T-cell (primary cell): ENCODE results near the gene MAGEA1. TPM values are rescaled to one million over a fixed set of nuclear protein-coding genes. Genes with fewer than 3 reads are reported as not detected.

ENCODE experiments used
- ATAC-seq, 4 experiments: fragments of 200-7000 bp in 3 of 4; fragments of 150-1000 bp in 1 of 4; cut with Tn5 transposase; replicated peaks in 1 of 4; 1 replicate in 3 of 4; 2 replicates in 1 of 4; pipeline ENCODE4 v1.10.0; 2021; ENCODE audit warnings: moderate library complexity in 3 of 4, mild to moderate bottlenecking in 2 of 4, moderate number of reproducible peaks in 1 of 4
- CTCF ChIA-PET, 2 donors: fragments of 300-600 bp; sonication (Branson Sonifier 250); formaldehyde crosslinking; loops; one replicate each; lab custom pipeline; 2022; ENCODE audit warnings: antibody characterized with exemption in 2 of 2; lab: Charles Lee
- POLR2A ChIA-PET, 2 donors: fragments of 300-600 bp; sonication (Branson Sonifier 250); formaldehyde crosslinking; loops; one replicate each; lab custom pipeline; 2022; ENCODE audit warnings: antibody characterized with exemption in 2 of 2; lab: Charles Lee
- DNase-seq, 35 experiments: peaks; one replicate each; pipeline versions ENCODE4 v3.0.0 to v3.0.0-alpha.2; 2013 to 2023
- H3K27ac ChIP-seq: one replicate; pipeline ENCODE4 v1.5.1; 2013; ENCODE audit warnings: low read length
- H3K27me3 ChIP-seq, 2 experiments: replicated peaks in 1 of 2; 1 replicate in 1 of 2; 2 replicates in 1 of 2; pipeline versions ENCODE4 v1.6.1 to v1.7.0; 2013; ENCODE audit warnings: low read length in 1 of 2, mixed read lengths in 1 of 2; ENCODE audit not compliant: control insufficient read depth in 2 of 2, insufficient read depth in 2 of 2; ENCODE audit errors: extremely low read depth in 1 of 2
- H3K36me3 ChIP-seq, 2 donors: 1 replicate in 1 of 2; 2 replicates in 1 of 2; pipeline versions ENCODE4 v1.6.1 to v1.7.0; 2013; ENCODE audit warnings: low read length in 1 of 2; ENCODE audit not compliant: control insufficient read depth in 2 of 2, insufficient read depth in 1 of 2; ENCODE audit errors: extremely low read depth in 1 of 2
- H3K4me1 ChIP-seq, 2 experiments: 1 replicate in 1 of 2; 2 replicates in 1 of 2; pipeline versions ENCODE4 v1.6.1 to v1.7.0; 2013; ENCODE audit warnings: low read length in 2 of 2, mixed read lengths in 1 of 2; ENCODE audit not compliant: insufficient read depth in 2 of 2, control insufficient read depth in 1 of 2; ENCODE audit errors: extremely low read depth in 1 of 2
- H3K4me3 ChIP-seq, 2 donors: 1 replicate in 1 of 2; 2 replicates in 1 of 2; pipeline versions ENCODE4 v1.5.1 to v1.7.0; 2013; ENCODE audit warnings: mild to moderate bottlenecking in 2 of 2, low read length in 1 of 2, moderate library complexity in 1 of 2; ENCODE audit not compliant: control insufficient read depth in 1 of 2; ENCODE audit errors: extremely low read depth in 1 of 2
- H3K9me3 ChIP-seq: 2 replicates; pipeline ENCODE4 v1.7.0; 2013
- H3K27ac Mint-ChIP-seq, 2 donors: one replicate each; pipeline ENCODE4 v1.8.0; 2020 to 2021; ENCODE audit warnings: mild to moderate bottlenecking in 2 of 2, mixed read lengths in 2 of 2
- H3K27me3 Mint-ChIP-seq, 2 donors: one replicate each; pipeline ENCODE4 v1.8.0; 2021 to 2022; ENCODE audit warnings: mixed read lengths in 2 of 2
- H3K36me3 Mint-ChIP-seq: one replicate; pipeline ENCODE4 v1.8.0; 2021; ENCODE audit warnings: mixed read lengths
- H3K4me1 Mint-ChIP-seq, 3 donors: one replicate each; pipeline ENCODE4 v1.8.0; 2020 to 2022; ENCODE audit warnings: mixed read lengths in 3 of 3, mild to moderate bottlenecking in 1 of 3
- H3K4me3 Mint-ChIP-seq, 3 donors: one replicate each; pipeline ENCODE4 v1.8.0; 2020 to 2022; ENCODE audit warnings: mild to moderate bottlenecking in 3 of 3, mixed read lengths in 3 of 3, moderate library complexity in 3 of 3
- H3K9me3 Mint-ChIP-seq, 3 donors: one replicate each; pipeline ENCODE4 v1.8.0; 2020 to 2022; ENCODE audit warnings: mixed read lengths in 3 of 3
- WGBS: methylation state at CpG from one replicate; pipeline ENCODE4 v1.1.5; 2013; ENCODE audit warnings: missing lambda C conversion rate; ENCODE audit not compliant: insufficient coverage; 5-methylcytosine and 5-hydroxymethylcytosine counted together
- total RNA-seq, 35 experiments: library from RNA in 6 of 35; stranded (reverse) in 6 of 35; fragments of 120-200 nt in 1 of 35; gene quantifications; one replicate each; pipeline versions ENCODE4 v1.2.1 to v1.2.4 and lab custom pipeline; 2013 to 2026

The MAGEA1 gene
- total RNA-seq, 5 donors from 2014 or later (not counting 1 experiment from before 2014, with no cell fraction given): not detected

- WGBS: no CpG with 5 or more reads among the region's 2 CpGs
- H3K4me3 Mint-ChIP-seq: no peak overlapping the region
- no peaks in the 10 kb centered on the region for H3K27me3 ChIP-seq
Observed at GRCh38 chrX:153200462-153200861, 21.4 kb downstream of the MAGEA1 start.

DNA sequence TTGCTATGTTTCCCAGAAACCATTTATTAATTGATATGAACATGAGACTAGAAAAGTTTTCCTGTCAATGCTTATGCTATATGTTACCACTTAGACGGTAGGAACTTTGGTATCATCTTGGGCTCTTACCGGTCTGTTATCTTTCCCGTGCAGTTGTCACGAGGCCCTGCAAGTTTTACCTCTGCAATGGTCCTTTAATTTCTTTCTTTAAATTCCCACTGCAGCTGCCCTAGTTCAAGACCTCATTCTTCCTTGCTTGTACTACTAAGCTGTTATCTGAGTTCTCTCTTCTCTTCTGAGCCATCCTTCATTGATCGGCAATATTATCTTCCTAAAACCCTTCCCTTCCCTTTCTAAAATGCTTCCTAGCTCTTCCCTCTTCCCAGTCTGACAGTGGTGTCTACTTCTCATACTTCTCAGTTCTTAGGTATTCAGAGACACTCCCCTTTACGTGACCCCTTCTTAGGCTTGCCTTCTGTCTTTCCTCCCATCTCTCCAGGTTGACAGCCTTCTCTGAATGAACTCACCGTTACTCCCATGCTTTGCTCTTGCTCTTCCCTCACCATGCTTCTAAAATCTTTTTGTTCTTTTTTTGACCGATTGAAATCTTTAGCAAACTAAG lies 27.5 kb downstream of the MAGEA1 start:
- ATAC-seq: no peak

More at GRCh38 chrX:153200462-153200861, 21.4 kb downstream of the MAGEA1 start:
- Mint-ChIP-seq H3K9me3 (no peaks in the 10 kb centered on the region), H3K27me3 (peaks cover 13 to 37% of the 10 kb centered on the region in 2 donors), H3K4me1 (no peaks in the 10 kb centered on the region), H3K36me3 (no peaks in the 10 kb centered on the region), H3K27ac (no peak overlapping the region)
- H3K9me3 ChIP-seq: no peaks in the 10 kb centered on the region
- ATAC-seq (no peak), DNase-seq (no peak)
- H3K27ac ChIP-seq: no peak overlapping the region
- POLR2A ChIA-PET: no interaction called here
- CTCF ChIA-PET: no interaction called here
- no peaks in the 10 kb centered on the region for H3K36me3 ChIP-seq
- H3K4me3 ChIP-seq: no peak overlapping the region
- H3K4me1 ChIP-seq: no peaks in the 10 kb centered on the region

GRCh38 chrX:153209347-153209746 lies 30.3 kb downstream of the MAGEA1 start:
- no peak for DNase-seq
- H3K27ac Mint-ChIP-seq: no peak overlapping the region
- Histone ChIP-seq H3K9me3 (no peaks in the 10 kb centered on the region), H3K27me3 (no peaks in the 10 kb centered on the region), H3K27ac (no peak overlapping the region), H3K4me3 (no peak overlapping the region), H3K4me1 (no peaks in the 10 kb centered on the region), H3K36me3 (no peaks in the 10 kb centered on the region)
- ChIA-PET POLR2A (no interaction called here), CTCF (no interaction called here)
- peaks cover 21 to 52% of the 10 kb centered on the region in 2 donors for H3K27me3 Mint-ChIP-seq
- no peak for ATAC-seq
- no peak overlapping the region for H3K4me3 Mint-ChIP-seq
- peaks cover 5% of the 10 kb centered on the region for H3K36me3 Mint-ChIP-seq
- no peaks in the 10 kb centered on the region for H3K4me1 Mint-ChIP-seq
- WGBS: no CpG with 5 or more reads among the region's 3 CpGs
- peaks cover 12 to 15% (median 12%) of the 10 kb centered on the region in 3 donors for H3K9me3 Mint-ChIP-seq

More for the DNA sequence above, 27.5 kb downstream of the MAGEA1 start:
- H3K9me3 Mint-ChIP-seq: peaks cover 5% of the 10 kb centered on the region in 3 donors
- Histone ChIP-seq H3K4me3 (no peak overlapping the region), H3K36me3 (no peaks in the 10 kb centered on the region), H3K9me3 (no peaks in the 10 kb centered on the region), H3K27me3 (no peaks in the 10 kb centered on the region), H3K4me1 (no peaks in the 10 kb centered on the region), H3K27ac (no peak overlapping the region)
- H3K4me3 Mint-ChIP-seq: no peak overlapping the region
- ChIA-PET POLR2A (no interaction called here), CTCF (no interaction called here)
- H3K27me3 Mint-ChIP-seq: peaks cover 26 to 46% of the 10 kb centered on the region in 2 donors
- H3K4me1 Mint-ChIP-seq: no peaks in the 10 kb centered on the region
- no peak overlapping the region for H3K27ac Mint-ChIP-seq
- peaks cover 5% of the 10 kb centered on the region for H3K36me3 Mint-ChIP-seq
- DNase-seq: no peak
- WGBS: 77% methylated on average over 4 of the region's 8 CpGs

DNA sequence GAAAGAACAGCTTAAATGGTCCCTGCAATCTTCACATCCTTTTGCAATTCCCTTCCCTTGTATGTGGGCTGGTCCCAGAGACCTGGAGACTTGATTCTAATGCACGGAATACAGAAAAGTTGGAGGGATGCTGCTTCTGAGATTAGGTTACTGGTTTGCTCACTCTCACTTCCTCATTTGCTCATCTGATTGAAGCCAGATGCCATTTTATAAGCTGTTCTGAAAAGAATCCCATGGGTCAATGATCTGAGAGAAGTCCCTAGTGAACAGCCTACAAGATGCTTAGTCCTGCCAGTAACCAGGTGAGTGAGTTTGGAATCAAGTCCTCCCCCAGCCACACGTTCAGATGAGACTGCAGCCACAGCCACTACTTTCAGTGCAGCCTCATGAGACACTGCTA lies 35.9 kb downstream of the MAGEA1 start:
- no peaks in the 10 kb centered on the region for H3K4me1 Mint-ChIP-seq
- ATAC-seq: no peak

DNA sequence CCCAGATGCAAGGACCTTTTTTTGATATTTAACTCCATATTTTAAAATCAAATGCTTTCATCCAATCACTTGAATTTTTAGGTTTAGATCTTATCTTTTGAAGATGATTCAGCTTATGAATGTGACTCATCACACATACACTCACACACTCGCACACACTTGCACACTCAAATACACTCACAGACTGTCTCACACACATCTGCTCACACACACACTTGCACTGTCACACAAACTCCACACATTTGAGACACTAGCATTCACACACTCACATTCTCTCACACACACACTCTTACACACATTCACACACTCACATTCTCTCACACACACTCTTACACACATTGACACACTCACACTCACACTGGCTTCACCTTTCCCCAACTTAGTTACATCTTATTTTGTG lies 37.8 kb downstream of the MAGEA1 start:
- Mint-ChIP-seq H3K27ac (no peak overlapping the region), H3K4me3 (no peak overlapping the region), H3K9me3 (peaks cover 6 to 8% (median 7%) of the 10 kb centered on the region in 3 donors), H3K4me1 (no peaks in the 10 kb centered on the region), H3K27me3 (peaks cover 0 to 24% of the 10 kb centered on the region in 2 donors), H3K36me3 (no peaks in the 10 kb centered on the region)
- Histone ChIP-seq H3K27me3 (no peaks in the 10 kb centered on the region), H3K9me3 (no peaks in the 10 kb centered on the region), H3K4me1 (no peaks in the 10 kb centered on the region), H3K4me3 (no peak overlapping the region), H3K27ac (no peak overlapping the region), H3K36me3 (no peaks in the 10 kb centered on the region)
- POLR2A ChIA-PET: no interaction called here
- DNase-seq (no peak), ATAC-seq (no peak)
- WGBS: 0% methylated on average over 1 of the region's 1 CpG
- CTCF ChIA-PET: no interaction called here

More for the DNA sequence above, 35.9 kb downstream of the MAGEA1 start:
- Mint-ChIP-seq H3K9me3 (peaks cover 12 to 15% (median 12%) of the 10 kb centered on the region in 3 donors), H3K27ac (no peak overlapping the region), H3K4me3 (no peak overlapping the region), H3K27me3 (peaks cover 6 to 30% of the 10 kb centered on the region in 2 donors), H3K36me3 (peaks cover 5% of the 10 kb centered on the region)
- no peak overlapping the region for H3K4me3 ChIP-seq
- H3K4me1 ChIP-seq: no peaks in the 10 kb centered on the region
- H3K36me3 ChIP-seq: no peaks in the 10 kb centered on the region
- no peak overlapping the region for H3K27ac ChIP-seq
- no CpG with 5 or more reads among the region's 2 CpGs for WGBS
- POLR2A ChIA-PET: no interaction called here
- CTCF ChIA-PET: no interaction called here
- no peaks in the 10 kb centered on the region for H3K9me3 ChIP-seq
- no peaks in the 10 kb centered on the region for H3K27me3 ChIP-seq
- DNase-seq: no peak

GRCh38 chrX:153225438-153226098 lies 46.5 kb downstream of the MAGEA1 start:
- Histone ChIP-seq H3K4me1 (no peaks in the 10 kb centered on the region), H3K9me3 (no peaks in the 10 kb centered on the region), H3K36me3 (no peaks in the 10 kb centered on the region), H3K27me3 (peaks cover 0 to 10% of the 10 kb centered on the region in 2 experiments), H3K27ac (no peak overlapping the region), H3K4me3 (no peak overlapping the region)
- no peak for ATAC-seq
- ChIA-PET CTCF (no interaction called here), POLR2A (no interaction called here)
- H3K27me3 Mint-ChIP-seq: peaks cover 13 to 49% of the 10 kb centered on the region in 2 donors
- H3K27ac Mint-ChIP-seq: no peak overlapping the region
- DNase-seq: no peak
- H3K4me3 Mint-ChIP-seq: no peak overlapping the region
- peaks cover 0 to 7% (median 2%) of the 10 kb centered on the region in 3 donors for H3K4me1 Mint-ChIP-seq
- H3K36me3 Mint-ChIP-seq: no peaks in the 10 kb centered on the region
- no peaks in the 10 kb centered on the region for H3K9me3 Mint-ChIP-seq
- WGBS: 89% methylated on average over 5 of the region's 8 CpGs
